Smooth muscle cell of the coronary artery (primary cell): ENCODE results near the gene TMCO4. TPM values are rescaled to one million over a fixed set of nuclear protein-coding genes. Genes with fewer than 3 reads are reported as not detected.

Experiments
- total RNA-seq: library from RNA; depleted of rRNA; stranded (reverse); fragments of >200 nt; gene quantifications from 2 replicates; pipeline ENCODE4 v1.2.3, GENCODE V29; 2014; ENCODE audit warnings: low replicate concordance

The TMCO4 gene
- 5.3 and 8.9 TPM in 2 replicates for total RNA-seq

DNA sequence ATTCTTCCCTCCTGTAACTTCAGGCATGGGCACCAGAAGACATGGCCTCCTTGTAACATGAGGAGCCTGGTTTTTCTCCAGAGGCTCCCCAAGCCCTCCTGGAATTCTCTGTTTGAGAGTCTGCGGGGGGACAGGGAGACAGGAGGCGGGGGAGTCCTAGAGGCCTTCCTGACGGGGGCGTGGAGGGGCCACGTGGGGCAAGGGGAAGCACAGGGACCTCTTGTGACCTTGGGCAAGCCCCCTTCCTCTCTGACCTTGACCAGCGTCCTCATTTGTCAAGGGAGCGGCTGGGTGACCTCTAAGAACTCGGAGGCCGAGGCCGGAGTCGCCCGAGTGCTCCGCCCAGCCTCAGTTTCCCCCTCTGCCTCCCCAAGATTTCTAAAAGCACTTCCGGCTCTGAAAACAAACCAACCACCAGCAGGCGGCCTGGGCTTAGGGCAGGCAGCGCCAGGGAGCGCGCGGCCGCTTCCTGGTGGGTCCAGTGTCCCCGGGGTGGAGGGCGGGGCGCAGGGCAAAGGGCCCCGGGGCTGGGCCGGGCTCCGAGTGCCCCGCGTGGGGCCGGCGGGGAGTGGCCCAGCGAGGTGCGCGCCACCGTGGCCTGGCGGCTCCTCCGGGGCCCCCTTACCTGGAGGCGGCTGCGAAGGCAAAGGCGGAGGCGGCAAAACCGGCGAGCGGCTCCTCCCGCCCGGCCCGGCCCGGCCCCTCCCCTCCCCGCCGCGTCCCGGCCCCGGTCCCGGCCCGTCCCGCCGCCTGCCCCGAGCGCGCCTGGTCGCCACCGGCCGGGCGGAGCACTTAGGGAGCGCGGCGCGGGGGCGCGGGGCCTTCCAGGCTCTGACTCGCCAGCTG, at the start of gene TMCO4:
TMCO4 (minus strand) TSS at position 687 of the 846 bp plus-strand sequence. CDS start 19,158 bp downstream, outside the sequence.

GRCh38 chr1:19814681-19815503, 15.2 kb upstream of the TMCO4 start, which contains the start of gene RNF186:
Gene RNF186 (minus strand): TSS chr1:19815283. CDS start chr1:19815101, 182 bp downstream.

DNA sequence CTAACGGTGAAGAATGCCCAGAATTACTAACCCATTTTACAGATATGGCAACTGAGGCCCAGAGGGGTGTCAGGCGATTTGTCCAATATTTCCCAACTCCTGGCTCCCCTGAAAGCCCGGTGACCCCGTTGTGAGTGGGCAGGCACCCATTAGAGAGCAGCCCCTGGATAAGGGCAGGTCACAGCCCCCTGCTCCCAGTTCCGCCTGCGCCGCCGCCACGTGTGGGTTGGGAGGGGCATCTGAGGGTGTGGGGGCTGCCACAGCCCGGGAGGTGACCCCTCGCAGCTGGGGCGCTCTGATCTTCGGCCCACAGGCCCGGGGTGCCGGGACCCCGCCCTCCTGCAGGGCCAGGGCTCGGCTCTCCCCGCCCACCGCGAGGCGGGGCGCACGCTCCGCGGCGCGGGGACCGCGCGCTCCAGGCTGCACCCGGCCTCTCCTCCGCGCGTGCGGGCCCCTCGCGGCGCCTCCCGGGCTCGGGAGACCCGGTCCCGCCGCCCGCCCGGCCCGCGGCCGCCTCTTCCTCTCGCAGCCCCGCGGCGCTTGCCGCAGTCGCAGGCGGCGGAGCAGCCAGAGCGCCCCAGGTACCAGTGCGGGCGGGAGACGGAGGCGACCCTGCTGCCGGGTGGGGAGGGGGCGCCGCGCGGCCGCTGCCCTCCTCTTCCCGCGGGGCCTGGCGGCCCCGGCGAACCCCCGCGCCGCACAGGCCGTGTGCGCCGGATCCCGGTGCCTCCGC, 135.1 kb downstream of the TMCO4 start, which contains the start of gene HTR6:
HTR6 (plus strand) TSS at position 423 of the 733 bp plus-strand sequence. CDS start 879 bp downstream, outside the sequence.

DNA sequence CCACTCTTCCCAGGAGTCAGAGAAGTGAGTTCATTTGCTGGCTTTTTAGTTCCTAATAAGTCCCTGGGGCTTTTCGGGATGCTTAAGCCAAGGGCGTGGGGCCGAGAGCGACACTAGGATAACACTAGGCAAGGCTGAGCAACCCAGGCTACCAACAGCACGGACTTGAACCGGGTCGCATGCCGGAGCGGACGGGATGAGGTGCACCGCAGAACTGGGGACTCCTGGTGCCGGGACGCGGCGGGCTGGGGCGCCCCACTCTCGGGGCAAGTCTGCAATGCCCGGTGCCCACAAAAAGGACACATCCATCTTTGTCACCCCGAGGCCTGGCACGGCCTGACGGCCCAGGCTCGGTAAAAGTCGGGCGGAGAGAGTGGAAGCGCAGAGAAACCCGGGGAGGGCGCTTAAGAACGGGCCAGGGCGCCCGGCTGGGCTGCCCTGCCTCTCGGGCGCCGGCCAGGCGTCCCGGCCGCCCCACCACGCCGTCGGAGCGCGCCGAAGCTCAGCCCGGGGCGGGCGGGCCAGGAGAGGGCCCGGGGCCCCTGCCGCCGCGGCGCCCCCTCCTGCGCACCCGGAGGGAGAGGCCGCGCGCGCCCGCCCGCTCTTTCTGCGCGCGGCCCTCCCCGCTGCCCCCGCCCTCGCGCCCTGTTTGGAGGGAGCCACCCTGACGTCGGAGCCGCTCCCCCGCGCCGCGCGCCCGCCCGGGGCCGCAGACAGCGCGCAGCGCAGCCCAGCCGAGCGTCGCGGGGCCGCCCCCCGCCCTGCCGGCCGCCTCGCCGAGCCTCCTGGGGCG, 155.9 kb downstream of the TMCO4 start, which contains the start of gene NBL1:
NBL1 (plus strand) TSS at position 710 of the 793 bp plus-strand sequence. CDS start 10,720 bp downstream, outside the sequence.

Other genes starting within 250 kb of the TMCO4 start
- 70.5 and 556 TPM in 2 replicates for gene NBL1, start 155.6 kb downstream of the TMCO4 start, total RNA-seq
- 0.23 TPM in 1 of 2 replicates, not detected in the other for gene HTR6, start 135.0 kb downstream of the TMCO4 start, total RNA-seq
- gene RNF186, start 15.4 kb upstream of the TMCO4 start, total RNA-seq = not detected in 2 replicates
- 3.4 and 8.7 TPM in 2 replicates for gene OTUD3, start 82.5 kb upstream of the TMCO4 start, total RNA-seq
- gene PLA2G2E, start 123.7 kb upstream of the TMCO4 start, total RNA-seq = not detected in 2 replicates
- 1.3 TPM in 1 of 2 replicates, not detected in the other for gene PLA2G2A, start 179.7 kb upstream of the TMCO4 start, total RNA-seq